H1 (cell line): ENCODE data around the gene VWA7.

Experiments
- EP300 ChIP-seq, 2 experiments: IDR thresholded peaks; 1 replicate in 1 of 2; 2 replicates in 1 of 2; pipeline ENCODE4 v1.6.1; 2011 to 2012; ENCODE audit warnings: low read depth in 2 of 2, low read length in 2 of 2, mild to moderate bottlenecking in 2 of 2, borderline replicate concordance in 1 of 2, inconsistent platforms in 1 of 2, moderate library complexity in 1 of 2
- MAFK ChIP-seq: IDR thresholded peaks from 2 replicates; pipeline ENCODE4 v1.6.1; 2012; ENCODE audit warnings: low read depth, mild to moderate bottlenecking, improper control_type of control experiment, low read length
- POLR2A ChIP-seq, 2 experiments: IDR thresholded peaks; 1 replicate in 1 of 2; 2 replicates in 1 of 2; pipeline ENCODE4 v1.6.1; 2011; ENCODE audit warnings: low read depth in 2 of 2, low read length in 2 of 2, mild to moderate bottlenecking in 2 of 2; ENCODE audit errors: control extremely low read depth in 1 of 2
- POU5F1 ChIP-seq: IDR thresholded peaks from 2 replicates; pipeline ENCODE4 v1.6.1; 2011; ENCODE audit warnings: low read depth, mild to moderate bottlenecking, low read length, moderate library complexity
- RFX5 ChIP-seq: IDR thresholded peaks from 2 replicates; pipeline ENCODE4 v1.6.1; 2011; ENCODE audit warnings: low read depth, low read length, improper control_type of control experiment, borderline replicate concordance
- SIN3A ChIP-seq, 2 experiments: IDR thresholded peaks in 1 of 2; conservative IDR thresholded peaks in 1 of 2; 2 replicates each; pipeline ENCODE4 v1.6.1; 2011 to 2012; ENCODE audit warnings: low read length in 2 of 2, improper control_type of control experiment in 1 of 2, low read depth in 1 of 2, mild to moderate bottlenecking in 1 of 2
- YY1 ChIP-seq: IDR thresholded peaks from 2 replicates; pipeline ENCODE4 v1.6.1; 2011; ENCODE audit warnings: low read depth, mild to moderate bottlenecking, low read length
- TF ChIP-seq, protein P1 (sequence below), 3 experiments: IDR thresholded peaks; 1 replicate in 2 of 3; 2 replicates in 1 of 3; pipeline versions ENCODE4 v1.5.1 to v1.6.1; 2011; ENCODE audit warnings: low read length in 3 of 3, mild to moderate bottlenecking in 3 of 3, inconsistent platforms in 2 of 3, low read depth in 1 of 3, moderate library complexity in 1 of 3; ENCODE audit not compliant: insufficient read depth in 1 of 3; ENCODE audit errors: control extremely low read depth in 1 of 3

GRCh38 chr6:31799781-31800180 is 22.7 kb upstream of the VWA7 start:
- TF ChIP-seq, protein P1, sequence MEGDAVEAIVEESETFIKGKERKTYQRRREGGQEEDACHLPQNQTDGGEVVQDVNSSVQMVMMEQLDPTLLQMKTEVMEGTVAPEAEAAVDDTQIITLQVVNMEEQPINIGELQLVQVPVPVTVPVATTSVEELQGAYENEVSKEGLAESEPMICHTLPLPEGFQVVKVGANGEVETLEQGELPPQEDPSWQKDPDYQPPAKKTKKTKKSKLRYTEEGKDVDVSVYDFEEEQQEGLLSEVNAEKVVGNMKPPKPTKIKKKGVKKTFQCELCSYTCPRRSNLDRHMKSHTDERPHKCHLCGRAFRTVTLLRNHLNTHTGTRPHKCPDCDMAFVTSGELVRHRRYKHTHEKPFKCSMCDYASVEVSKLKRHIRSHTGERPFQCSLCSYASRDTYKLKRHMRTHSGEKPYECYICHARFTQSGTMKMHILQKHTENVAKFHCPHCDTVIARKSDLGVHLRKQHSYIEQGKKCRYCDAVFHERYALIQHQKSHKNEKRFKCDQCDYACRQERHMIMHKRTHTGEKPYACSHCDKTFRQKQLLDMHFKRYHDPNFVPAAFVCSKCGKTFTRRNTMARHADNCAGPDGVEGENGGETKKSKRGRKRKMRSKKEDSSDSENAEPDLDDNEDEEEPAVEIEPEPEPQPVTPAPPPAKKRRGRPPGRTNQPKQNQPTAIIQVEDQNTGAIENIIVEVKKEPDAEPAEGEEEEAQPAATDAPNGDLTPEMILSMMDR (IDR thresholded peaks at IDR 0.05; ENCODE audit: control extremely low read depth in 1 of 3, insufficient read depth in 1 of 3, low read depth in 1 of 3, low read length in 3 of 3) = no peak
- TF ChIP-seq MAFK (no peak), POLR2A (IDR thresholded peaks at IDR 0.05; ENCODE audit: control extremely low read depth in 1 of 2, low read depth in 2 of 2, low read length in 2 of 2) (no peak), POU5F1 (no peak), SIN3A (conservative IDR thresholded peaks at IDR 0.05 in 1 of 2, IDR thresholded peaks at IDR 0.05 in 1 of 2; ENCODE audit: low read depth in 1 of 2, low read length in 2 of 2) (no peak), RFX5 (no peak), YY1 (no peak), EP300 (IDR thresholded peaks at IDR 0.05; ENCODE audit: borderline replicate concordance in 1 of 2, low read depth in 2 of 2, low read length in 2 of 2) (no peak)
